ENCODE measurements around the gene P2RX3. TPM values are rescaled to one million over a fixed set of nuclear protein-coding genes. Genes with fewer than 3 reads are reported as not detected.
A peak's percentile ranks its signal among the peaks of the same experiment; 100 is the strongest.

Gene P2RX3
- total and polyA plus RNA-seq, 10 of the 15 experiments (the other 5 are each of a cell fraction or from before 2014, with no cell fraction given) = 0.05 to 0.12 TPM; not detected in 8

- TF ChIP-seq YY1 (IDR thresholded peaks at IDR 0.05; ENCODE audit: low read depth, low read length) = 0 out of 2 replicates have a peak, but pooled peaks have one; percentile 8
- TF ChIP-seq IKZF1 (conservative IDR thresholded peaks at IDR 0.05) = peak; percentile 92
- TF ChIP-seq, protein P1, sequence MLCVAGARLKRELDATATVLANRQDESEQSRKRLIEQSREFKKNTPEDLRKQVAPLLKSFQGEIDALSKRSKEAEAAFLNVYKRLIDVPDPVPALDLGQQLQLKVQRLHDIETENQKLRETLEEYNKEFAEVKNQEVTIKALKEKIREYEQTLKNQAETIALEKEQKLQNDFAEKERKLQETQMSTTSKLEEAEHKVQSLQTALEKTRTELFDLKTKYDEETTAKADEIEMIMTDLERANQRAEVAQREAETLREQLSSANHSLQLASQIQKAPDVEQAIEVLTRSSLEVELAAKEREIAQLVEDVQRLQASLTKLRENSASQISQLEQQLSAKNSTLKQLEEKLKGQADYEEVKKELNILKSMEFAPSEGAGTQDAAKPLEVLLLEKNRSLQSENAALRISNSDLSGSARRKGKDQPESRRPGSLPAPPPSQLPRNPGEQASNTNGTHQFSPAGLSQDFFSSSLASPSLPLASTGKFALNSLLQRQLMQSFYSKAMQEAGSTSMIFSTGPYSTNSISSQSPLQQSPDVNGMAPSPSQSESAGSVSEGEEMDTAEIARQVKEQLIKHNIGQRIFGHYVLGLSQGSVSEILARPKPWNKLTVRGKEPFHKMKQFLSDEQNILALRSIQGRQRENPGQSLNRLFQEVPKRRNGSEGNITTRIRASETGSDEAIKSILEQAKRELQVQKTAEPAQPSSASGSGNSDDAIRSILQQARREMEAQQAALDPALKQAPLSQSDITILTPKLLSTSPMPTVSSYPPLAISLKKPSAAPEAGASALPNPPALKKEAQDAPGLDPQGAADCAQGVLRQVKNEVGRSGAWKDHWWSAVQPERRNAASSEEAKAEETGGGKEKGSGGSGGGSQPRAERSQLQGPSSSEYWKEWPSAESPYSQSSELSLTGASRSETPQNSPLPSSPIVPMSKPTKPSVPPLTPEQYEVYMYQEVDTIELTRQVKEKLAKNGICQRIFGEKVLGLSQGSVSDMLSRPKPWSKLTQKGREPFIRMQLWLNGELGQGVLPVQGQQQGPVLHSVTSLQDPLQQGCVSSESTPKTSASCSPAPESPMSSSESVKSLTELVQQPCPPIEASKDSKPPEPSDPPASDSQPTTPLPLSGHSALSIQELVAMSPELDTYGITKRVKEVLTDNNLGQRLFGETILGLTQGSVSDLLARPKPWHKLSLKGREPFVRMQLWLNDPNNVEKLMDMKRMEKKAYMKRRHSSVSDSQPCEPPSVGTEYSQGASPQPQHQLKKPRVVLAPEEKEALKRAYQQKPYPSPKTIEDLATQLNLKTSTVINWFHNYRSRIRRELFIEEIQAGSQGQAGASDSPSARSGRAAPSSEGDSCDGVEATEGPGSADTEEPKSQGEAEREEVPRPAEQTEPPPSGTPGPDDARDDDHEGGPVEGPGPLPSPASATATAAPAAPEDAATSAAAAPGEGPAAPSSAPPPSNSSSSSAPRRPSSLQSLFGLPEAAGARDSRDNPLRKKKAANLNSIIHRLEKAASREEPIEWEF (IDR thresholded peaks at IDR 0.05; ENCODE audit: insufficient replicate concordance, low read depth, low read length) = peak; percentile 10
- no peak for TF ChIP-seq ZSCAN29 (IDR thresholded peaks at IDR 0.05)
- TF ChIP-seq PBX3 (IDR thresholded peaks at IDR 0.05; ENCODE audit: insufficient replicate concordance, low read depth, low read length) = no peak
- TF ChIP-seq BCL11A (IDR thresholded peaks at IDR 0.05; ENCODE audit: low read depth, low read length) = peak; percentile 74
- TF ChIP-seq ATF7 (IDR thresholded peaks at IDR 0.05; ENCODE audit: low read depth) = peak; percentile 79
- peak; percentile 5; the same call in 1 of the 2 replicates for TF ChIP-seq SPI1 (IDR thresholded peaks at IDR 0.05; ENCODE audit: borderline replicate concordance, insufficient read depth, low read depth, low read length)
- TF ChIP-seq MTA3 (IDR thresholded peaks at IDR 0.05; ENCODE audit: borderline replicate concordance, low read length) = 0 out of 2 replicates have a peak, but pooled peaks have one; percentile 21
- TF ChIP-seq SRF (IDR thresholded peaks at IDR 0.05; ENCODE audit: low read depth in 2 of 2, low read length in 2 of 2) = no peak
- peak; percentile 27; the same call in 1 of the 2 replicates for TF ChIP-seq CBX5 (IDR thresholded peaks at IDR 0.05; ENCODE audit: low read depth)
- peak; percentile 70; the same call in 1 of the 2 replicates for TF ChIP-seq CHD2 (IDR thresholded peaks at IDR 0.05; ENCODE audit: borderline replicate concordance, low read depth, low read length)
- no peak for TF ChIP-seq NFXL1 (IDR thresholded peaks at IDR 0.05; ENCODE audit: borderline replicate concordance)
- peak; percentile 65; the same call in 1 of the 3 replicates for TF ChIP-seq POU2F2 (IDR thresholded peaks at IDR 0.05; ENCODE audit: borderline replicate concordance, low read depth, low read length)
- no peak for TF ChIP-seq RAD21 (IDR thresholded peaks at IDR 0.05; ENCODE audit: insufficient read depth, low read depth, low read length)
- TF ChIP-seq DPF2 (IDR thresholded peaks at IDR 0.05) = peak; percentile 70
- 0 out of 2 replicates have a peak, but pooled peaks have one; percentile 26 for TF ChIP-seq NBN (IDR thresholded peaks at IDR 0.05)
- no peak for TF ChIP-seq SIX5 (IDR thresholded peaks at IDR 0.05; ENCODE audit: low read depth, low read length, severe bottlenecking)
- no peak for TF ChIP-seq PAX8 (IDR thresholded peaks at IDR 0.05)
- TF ChIP-seq IRF4 (IDR thresholded peaks at IDR 0.05; ENCODE audit: low read depth, low read length) = 0 out of 2 replicates have a peak, but pooled peaks have one; percentile 55
- TF ChIP-seq RBBP5 (conservative IDR thresholded peaks at IDR 0.05) = no peak
- TF ChIP-seq, protein P2, sequence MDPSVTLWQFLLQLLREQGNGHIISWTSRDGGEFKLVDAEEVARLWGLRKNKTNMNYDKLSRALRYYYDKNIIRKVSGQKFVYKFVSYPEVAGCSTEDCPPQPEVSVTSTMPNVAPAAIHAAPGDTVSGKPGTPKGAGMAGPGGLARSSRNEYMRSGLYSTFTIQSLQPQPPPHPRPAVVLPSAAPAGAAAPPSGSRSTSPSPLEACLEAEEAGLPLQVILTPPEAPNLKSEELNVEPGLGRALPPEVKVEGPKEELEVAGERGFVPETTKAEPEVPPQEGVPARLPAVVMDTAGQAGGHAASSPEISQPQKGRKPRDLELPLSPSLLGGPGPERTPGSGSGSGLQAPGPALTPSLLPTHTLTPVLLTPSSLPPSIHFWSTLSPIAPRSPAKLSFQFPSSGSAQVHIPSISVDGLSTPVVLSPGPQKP (IDR thresholded peaks at IDR 0.05; ENCODE audit: low read depth, low read length) = no peak
- no peak for TF ChIP-seq TCF7 (IDR thresholded peaks at IDR 0.05; ENCODE audit: borderline replicate concordance)
- TF ChIP-seq TCF12 (IDR thresholded peaks at IDR 0.05; ENCODE audit: low read depth, low read length) = no peak; the same call in 1 of the 2 replicates
- TF ChIP-seq SREBF1 (IDR thresholded peaks at IDR 0.05; ENCODE audit: low read length) = no peak
- TF ChIP-seq PAX5 (IDR thresholded peaks at IDR 0.05; ENCODE audit: borderline replicate concordance, low read depth, low read length) = peak; percentile 56; the same call in 1 of the 2 replicates
Measured at GRCh38 chr11:57406337-57406904, 68.3 kb downstream of the P2RX3 start (continued).
